Gastroesophageal sphincter (tissue), 4 donors: ENCODE data around the gene CLTC. TPM values are rescaled to one million over a fixed set of nuclear protein-coding genes. Genes with fewer than 3 reads are reported as not detected.
A peak's percentile ranks its signal among the peaks of the same experiment; 100 is the strongest.

Experiments
- ATAC-seq: fragments of 150-250 bp; one replicate; pipeline ENCODE4 v1.9.1; 2016; ENCODE audit warnings: mild to moderate bottlenecking, moderate library complexity
- H3K27ac ChIP-seq, 4 donors: fragments of 200-600 bp; sonication (generic) in 3 of 4; 1 replicate in 3 of 4; 2 replicates in 1 of 4; pipeline ENCODE4 v1.5.1; 2016 to 2019
- H3K27me3 ChIP-seq: fragments of 200-600 bp; sonication (generic); one replicate; pipeline ENCODE4 v1.5.1; 2019
- H3K36me3 ChIP-seq, 2 donors: fragments of 200-600 bp; sonication (generic); one replicate each; pipeline ENCODE4 v1.5.1; 2019; ENCODE audit warnings: control low read depth in 1 of 2
- H3K4me1 ChIP-seq, 3 donors: fragments of 200-600 bp; sonication (generic); 1 replicate in 2 of 3; 2 replicates in 1 of 3; pipeline ENCODE4 v1.5.1; 2016 to 2019; ENCODE audit warnings: control low read depth in 2 of 3
- H3K4me3 ChIP-seq, 2 donors: fragments of 200-600 bp; sonication (generic); one replicate each; pipeline ENCODE4 v1.5.1; 2019; ENCODE audit warnings: mild to moderate bottlenecking in 1 of 2, moderate library complexity in 1 of 2
- H3K9me3 ChIP-seq, 3 donors: fragments of 200-600 bp; sonication (generic); one replicate each; pipeline ENCODE4 v1.5.1; 2017 to 2019; ENCODE audit warnings: control low read depth in 2 of 3
- CTCF ChIP-seq, 4 experiments: fragments of 200-600 bp in 2 of 4; fragments of 450-650 bp in 2 of 4; sonication (generic) in 1 of 4; IDR thresholded peaks; one replicate each; pipeline ENCODE4 v1.5.1; 2017 to 2019; ENCODE audit warnings: antibody characterized with exemption in 4 of 4, mild to moderate bottlenecking in 2 of 4, moderate library complexity in 2 of 4
- EP300 ChIP-seq: sonication (generic); formaldehyde crosslinking; IDR thresholded peaks from one replicate; pipeline ENCODE4 v1.6.1; 2017; ENCODE audit warnings: antibody characterized with exemption, mild to moderate bottlenecking
- POLR2A ChIP-seq, 2 donors: fragments of 450-650 bp; IDR thresholded peaks; one replicate each; pipeline ENCODE4 v1.6.1; 2017; ENCODE audit warnings: antibody characterized with exemption in 2 of 2, mild to moderate bottlenecking in 2 of 2, moderate library complexity in 1 of 2
- POLR2AphosphoS5 ChIP-seq: sonication (generic); formaldehyde crosslinking; IDR thresholded peaks from one replicate; pipeline ENCODE4 v1.6.1; 2017; ENCODE audit warnings: antibody characterized with exemption
- WGBS, 2 donors: methylation state at CpG; one replicate each; pipeline ENCODE4 v1.1.5; 2018; ENCODE audit warnings: low coverage in 1 of 2; 5-methylcytosine and 5-hydroxymethylcytosine counted together
- total RNA-seq, 4 donors: library from RNA; depleted of rRNA; stranded (reverse); fragments of >200 nt; gene quantifications; one replicate each; pipeline ENCODE4 v1.1.0, GENCODE V29; 2016

Gene CLTC
- total RNA-seq, 4 donors from 2014 or later = 290 to 342 (median 317) TPM

GRCh38 chr17:59626756-59627155, 7.1 kb downstream of the CLTC start:
- peaks cover 18 to 98% (median 21%) of the 10 kb centered on the region in 3 donors for H3K4me1 ChIP-seq
- peak overlapping the region in 3 of 4 donors; percentile 2 to 41 (median 35) for H3K27ac ChIP-seq
- 80 to 96% methylated on average over 1 to 5 of the region's 5 CpGs for WGBS, 2 donors

GRCh38 chr17:59627274-59627673, 7.6 kb downstream of the CLTC start:
- Histone ChIP-seq H3K36me3 (no peaks in the 10 kb centered on the region), H3K9me3 (no peaks in the 10 kb centered on the region), H3K4me3 (no peak overlapping the region), H3K27ac (peak overlapping the region in 3 of 4 donors; percentile 2 to 41 (median 35)), H3K4me1 (peaks cover 13 to 95% (median 21%) of the 10 kb centered on the region in 3 donors), H3K27me3 (no peaks in the 10 kb centered on the region)
- ATAC-seq = no peak
- TF ChIP-seq POLR2A (IDR thresholded peaks at IDR 0.05) (no peak), POLR2AphosphoS5 (no peak), EP300 (no peak), CTCF (IDR thresholded peaks at IDR 0.05) (no peak)
- WGBS, 2 donors = 44 to 59% methylated on average over 3 of the region's 3 CpGs

More at GRCh38 chr17:59626756-59627155, 7.1 kb downstream of the CLTC start:
- no peak for ATAC-seq
- TF ChIP-seq POLR2AphosphoS5 = no peak
- H3K9me3 ChIP-seq = no peaks in the 10 kb centered on the region
- no peak overlapping the region for H3K4me3 ChIP-seq
- H3K27me3 ChIP-seq = no peaks in the 10 kb centered on the region
- no peaks in the 10 kb centered on the region for H3K36me3 ChIP-seq

- Histone ChIP-seq H3K4me3 (no peak overlapping the region), H3K27me3 (no peaks in the 10 kb centered on the region), H3K4me1 (peaks cover 10 to 95% (median 21%) of the 10 kb centered on the region in 3 donors), H3K9me3 (no peaks in the 10 kb centered on the region), H3K27ac (peak overlapping the region in 2 of 4 donors; percentile 12 to 41), H3K36me3 (no peaks in the 10 kb centered on the region)
- no peak for ATAC-seq
- no peak for TF ChIP-seq EP300
- no peak for TF ChIP-seq POLR2AphosphoS5
- TF ChIP-seq CTCF (IDR thresholded peaks at IDR 0.05) = no peak
- no peak for TF ChIP-seq POLR2A (IDR thresholded peaks at IDR 0.05)
- 7 to 11% methylated on average over 2 of the region's 2 CpGs for WGBS, 2 donors
Measured at GRCh38 chr17:59627770-59628171, 8.1 kb downstream of the CLTC start.

- H3K36me3 ChIP-seq = no peaks in the 10 kb centered on the region
- WGBS, 2 donors = 46 to 47% methylated on average over 3 of the region's 3 CpGs
- no peak for ATAC-seq
- H3K27ac ChIP-seq = peak overlapping the region in 1 of 4 donors; percentile 40
- H3K4me3 ChIP-seq = no peak overlapping the region
- no peaks in the 10 kb centered on the region for H3K9me3 ChIP-seq
- no peaks in the 10 kb centered on the region for H3K27me3 ChIP-seq
- peaks cover 14 to 95% (median 19%) of the 10 kb centered on the region in 3 donors for H3K4me1 ChIP-seq
- no peak for TF ChIP-seq CTCF (IDR thresholded peaks at IDR 0.05)
- no peak for TF ChIP-seq POLR2A (IDR thresholded peaks at IDR 0.05)
- no peak for TF ChIP-seq EP300
- no peak for TF ChIP-seq POLR2AphosphoS5
Measured at GRCh38 chr17:59629174-59629573, 9.5 kb downstream of the CLTC start.

GRCh38 chr17:59631276-59631675, 11.6 kb downstream of the CLTC start:
- TF ChIP-seq CTCF (IDR thresholded peaks at IDR 0.05) (no peak), POLR2AphosphoS5 (no peak), POLR2A (IDR thresholded peaks at IDR 0.05) (no peak), EP300 (no peak)
- H3K9me3 ChIP-seq = no peaks in the 10 kb centered on the region
- no peak for ATAC-seq
- H3K4me3 ChIP-seq = no peak overlapping the region
- H3K4me1 ChIP-seq = peaks cover 21 to 97% (median 24%) of the 10 kb centered on the region in 3 donors
- no peaks in the 10 kb centered on the region for H3K27me3 ChIP-seq
- 57 to 78% methylated on average over 1 of the region's 1 CpG for WGBS, 2 donors
- H3K36me3 ChIP-seq = no peaks in the 10 kb centered on the region
- H3K27ac ChIP-seq = no peak overlapping the region
